ENCODE data around the gene POLR3A. TPM values are rescaled to one million over a fixed set of nuclear protein-coding genes. Genes with fewer than 3 reads are reported as not detected.
A peak's percentile ranks its signal among the peaks of the same experiment; 100 is the strongest.

The POLR3A gene
- total RNA-seq, 1 experiment from 2014 or later, result 5.5 TPM

- DNase-seq (ENCODE audit: low spot score), result no peak
These were observed 17.5 kb upstream of the POLR3A start for GRCh38 chr10:78046711-78047269.

- DNase-seq (ENCODE audit: low spot score), result no peak
These were observed 16.5 kb upstream of the POLR3A start for GRCh38 chr10:78045856-78046255.

- no peak for DNase-seq (ENCODE audit: low spot score)
These were observed 15.9 kb upstream of the POLR3A start for GRCh38 chr10:78045237-78045636.

GRCh38 chr10:78044699-78045098 is 15.4 kb upstream of the POLR3A start:
- no peak for DNase-seq (ENCODE audit: low spot score)

- DNase-seq (ENCODE audit: low spot score), result no peak
These were observed 14.9 kb upstream of the POLR3A start for GRCh38 chr10:78044179-78044578.

- no peak for DNase-seq (ENCODE audit: low spot score)
These were observed 13.4 kb upstream of the POLR3A start for GRCh38 chr10:78042752-78043104.

- DNase-seq (ENCODE audit: low spot score), result no peak
These were observed 12.9 kb upstream of the POLR3A start for GRCh38 chr10:78042058-78042751.

GRCh38 chr10:78041170-78042057 is 12.1 kb upstream of the POLR3A start:
- DNase-seq (ENCODE audit: low spot score), result no peak

- DNase-seq (ENCODE audit: low spot score), result no peak
These were observed 10.4 kb upstream of the POLR3A start for GRCh38 chr10:78039743-78040142.

- DNase-seq (ENCODE audit: low spot score), result no peak
These were observed 9.7 kb upstream of the POLR3A start for GRCh38 chr10:78038791-78039547.

- DNase-seq (ENCODE audit: low spot score), result no peak
These were observed 8.8 kb upstream of the POLR3A start for GRCh38 chr10:78038105-78038504.

- DNase-seq (ENCODE audit: low spot score), result no peak
These were observed 6.7 kb upstream of the POLR3A start for GRCh38 chr10:78035933-78036583.

GRCh38 chr10:78035437-78035836 is 6.1 kb upstream of the POLR3A start:
- DNase-seq (ENCODE audit: low spot score), result no peak

- DNase-seq (ENCODE audit: low spot score), result no peak
These were observed 5.7 kb upstream of the POLR3A start for GRCh38 chr10:78035025-78035424.

- DNase-seq (ENCODE audit: low spot score), result peak; percentile 93
These were observed 4.5 kb upstream of the POLR3A start, which contains the start of gene RPS24 for GRCh38 chr10:78033637-78034470. Gene RPS24 (plus strand): TSS chr10:78033863. CDS start chr10:78033902, 39 bp downstream.

- no peak for DNase-seq (ENCODE audit: low spot score)
These were observed 4.0 kb upstream of the POLR3A start for GRCh38 chr10:78033387-78033636.

GRCh38 chr10:78028438-78029268 is 662 bp downstream of the POLR3A start:
- DNase-seq (ENCODE audit: low spot score), result no peak

- no peak for DNase-seq (ENCODE audit: low spot score)
These were observed 3.5 kb downstream of the POLR3A start for GRCh38 chr10:78025685-78026364.

GRCh38 chr10:78023741-78024140 is 5.6 kb downstream of the POLR3A start:
- DNase-seq (ENCODE audit: low spot score), result no peak

Measured in H4 (cell line).